ENCODE measurements around the gene PDS5B. TPM values are rescaled to one million over a fixed set of nuclear protein-coding genes. Genes with fewer than 3 reads are reported as not detected.

PDS5B gene
- total and polyA plus RNA-seq, 8 donors: 32.5 to 75.8 (median 69.5) TPM

DNA sequence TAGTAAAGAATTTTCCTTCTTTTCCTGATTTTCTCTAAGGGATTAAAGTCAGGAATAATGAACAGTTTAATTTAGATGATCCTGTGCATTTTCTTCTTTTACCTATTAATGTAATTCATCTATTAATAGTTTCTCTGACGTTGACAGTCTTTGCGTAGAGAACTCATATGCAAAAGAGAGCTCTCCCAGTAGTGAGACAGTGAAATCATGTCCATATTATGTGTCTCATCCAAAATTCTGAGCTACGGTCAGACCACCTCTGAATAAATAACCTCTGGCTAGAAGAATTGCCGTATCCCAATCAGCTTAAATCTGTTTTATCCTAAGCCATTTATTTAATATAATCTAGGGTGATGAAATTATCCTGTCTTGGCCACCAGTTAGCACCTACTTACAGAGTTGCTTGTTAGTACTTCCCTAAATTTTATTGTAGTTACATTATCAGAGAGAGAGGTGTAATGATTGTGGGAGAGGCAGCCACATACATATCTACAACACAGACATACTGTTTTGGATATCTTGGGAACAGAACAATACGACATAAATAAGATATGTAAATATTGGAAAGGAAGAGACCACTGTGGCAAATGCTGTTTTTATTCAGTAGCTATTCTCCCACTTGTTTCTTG, 30.7 kb downstream of the PDS5B start:
- Histone ChIP-seq H3K36me3 (no peaks in the 10 kb centered on the region), H3K4me1 (no peaks in the 10 kb centered on the region), H3K27me3 (no peaks in the 10 kb centered on the region), H3K4me3 (no peak overlapping the region), H3K9me3 (peaks cover 0 to 16% of the 10 kb centered on the region in 2 donors), H3K27ac (no peak overlapping the region)
- ATAC-seq (no peak), DNase-seq (no peak)
- intact Hi-C loops (cut with DNase I): no loop called here
- TF ChIP-seq, protein P1, sequence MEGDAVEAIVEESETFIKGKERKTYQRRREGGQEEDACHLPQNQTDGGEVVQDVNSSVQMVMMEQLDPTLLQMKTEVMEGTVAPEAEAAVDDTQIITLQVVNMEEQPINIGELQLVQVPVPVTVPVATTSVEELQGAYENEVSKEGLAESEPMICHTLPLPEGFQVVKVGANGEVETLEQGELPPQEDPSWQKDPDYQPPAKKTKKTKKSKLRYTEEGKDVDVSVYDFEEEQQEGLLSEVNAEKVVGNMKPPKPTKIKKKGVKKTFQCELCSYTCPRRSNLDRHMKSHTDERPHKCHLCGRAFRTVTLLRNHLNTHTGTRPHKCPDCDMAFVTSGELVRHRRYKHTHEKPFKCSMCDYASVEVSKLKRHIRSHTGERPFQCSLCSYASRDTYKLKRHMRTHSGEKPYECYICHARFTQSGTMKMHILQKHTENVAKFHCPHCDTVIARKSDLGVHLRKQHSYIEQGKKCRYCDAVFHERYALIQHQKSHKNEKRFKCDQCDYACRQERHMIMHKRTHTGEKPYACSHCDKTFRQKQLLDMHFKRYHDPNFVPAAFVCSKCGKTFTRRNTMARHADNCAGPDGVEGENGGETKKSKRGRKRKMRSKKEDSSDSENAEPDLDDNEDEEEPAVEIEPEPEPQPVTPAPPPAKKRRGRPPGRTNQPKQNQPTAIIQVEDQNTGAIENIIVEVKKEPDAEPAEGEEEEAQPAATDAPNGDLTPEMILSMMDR (IDR thresholded peaks at IDR 0.05): no peak

DNA sequence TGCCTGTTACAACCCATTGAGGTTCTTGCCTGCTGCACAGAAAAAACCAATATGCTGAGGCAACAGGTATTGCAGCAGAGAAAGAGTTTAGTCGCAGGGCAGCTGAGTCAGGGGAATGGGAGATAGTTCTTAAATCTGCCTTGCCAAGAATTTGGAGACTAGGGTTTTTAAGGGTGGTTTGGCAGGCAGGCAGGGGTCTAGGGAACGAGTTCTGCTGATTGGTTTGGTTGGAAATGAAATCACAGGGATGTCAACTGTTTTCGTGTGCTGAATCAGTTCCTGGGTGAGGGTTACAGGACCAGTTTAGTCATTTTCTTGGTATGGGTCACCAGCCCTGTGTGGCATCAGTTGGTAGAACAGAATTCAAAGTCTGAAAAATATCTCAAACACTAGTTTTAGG, 36.6 kb downstream of the PDS5B start:
- intact Hi-C loops (cut with DNase I): no loop called here
- Histone ChIP-seq H3K4me3 (no peak overlapping the region), H3K4me1 (peaks cover 0 to 14% of the 10 kb centered on the region in 2 donors), H3K27ac (no peak overlapping the region), H3K9me3 (peaks cover 0 to 29% of the 10 kb centered on the region in 2 donors), H3K36me3 (no peaks in the 10 kb centered on the region), H3K27me3 (no peaks in the 10 kb centered on the region)
- no peak for ATAC-seq
- TF ChIP-seq, protein P1 (IDR thresholded peaks at IDR 0.05): no peak
- DNase-seq: no peak

DNA sequence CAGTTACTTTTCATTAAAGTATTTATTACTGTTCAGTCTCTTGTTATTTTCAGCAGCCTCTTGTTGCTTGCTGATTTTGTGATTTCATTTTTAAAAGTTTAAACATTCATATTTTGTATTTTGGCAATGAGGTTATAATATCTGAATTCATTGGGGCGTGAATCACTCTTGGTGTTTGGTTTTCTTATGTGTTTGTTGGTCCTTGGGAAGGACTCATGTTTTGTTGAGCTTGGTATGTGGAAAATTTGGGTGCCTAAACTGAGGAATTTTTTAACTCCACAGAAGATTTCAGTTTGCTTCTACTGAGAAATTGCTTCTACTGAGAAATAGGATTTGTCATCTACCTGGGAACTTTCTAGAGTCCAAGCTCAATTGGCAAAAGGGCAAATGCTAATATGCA, 38.2 kb downstream of the PDS5B start:
- DNase-seq: no peak
- Histone ChIP-seq H3K36me3 (no peaks in the 10 kb centered on the region), H3K4me3 (no peak overlapping the region), H3K9me3 (peaks cover 0 to 29% of the 10 kb centered on the region in 2 donors), H3K27me3 (no peaks in the 10 kb centered on the region), H3K27ac (no peak overlapping the region), H3K4me1 (peaks cover 0 to 23% of the 10 kb centered on the region in 2 donors)
- ATAC-seq: no peak
- intact Hi-C loops (cut with DNase I): no loop called here
- TF ChIP-seq, protein P1 (IDR thresholded peaks at IDR 0.05): no peak

DNA sequence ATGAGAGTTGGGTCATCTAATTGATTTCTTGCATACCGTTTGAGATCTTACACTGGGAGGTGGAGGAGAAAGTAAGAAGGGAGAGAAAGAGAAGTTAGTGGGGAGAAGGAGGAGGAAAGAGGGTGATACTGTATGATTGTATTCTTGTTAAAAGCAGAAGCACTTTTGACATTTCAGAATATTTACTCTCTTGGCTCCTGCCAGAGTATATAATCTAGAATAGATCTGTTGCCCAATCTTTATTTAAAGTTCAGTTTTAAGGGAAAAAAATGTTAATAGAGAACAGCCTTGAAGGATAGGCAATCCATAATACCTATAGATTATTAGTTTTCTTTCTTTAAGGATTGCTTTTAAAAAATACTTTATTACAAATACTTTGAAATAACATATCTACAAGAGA, 41.5 kb downstream of the PDS5B start:
- peaks cover 0 to 32% of the 10 kb centered on the region in 2 donors for H3K4me1 ChIP-seq
- TF ChIP-seq, protein P1 (IDR thresholded peaks at IDR 0.05): no peak
- H3K4me3 ChIP-seq: no peak overlapping the region
- no peaks in the 10 kb centered on the region for H3K36me3 ChIP-seq
- intact Hi-C loops (cut with DNase I): no loop called here
- H3K9me3 ChIP-seq: peaks cover 0 to 5% of the 10 kb centered on the region in 2 donors
- H3K27ac ChIP-seq: no peak overlapping the region
- DNase-seq (no peak), ATAC-seq (no peak)
- H3K27me3 ChIP-seq: no peaks in the 10 kb centered on the region

DNA sequence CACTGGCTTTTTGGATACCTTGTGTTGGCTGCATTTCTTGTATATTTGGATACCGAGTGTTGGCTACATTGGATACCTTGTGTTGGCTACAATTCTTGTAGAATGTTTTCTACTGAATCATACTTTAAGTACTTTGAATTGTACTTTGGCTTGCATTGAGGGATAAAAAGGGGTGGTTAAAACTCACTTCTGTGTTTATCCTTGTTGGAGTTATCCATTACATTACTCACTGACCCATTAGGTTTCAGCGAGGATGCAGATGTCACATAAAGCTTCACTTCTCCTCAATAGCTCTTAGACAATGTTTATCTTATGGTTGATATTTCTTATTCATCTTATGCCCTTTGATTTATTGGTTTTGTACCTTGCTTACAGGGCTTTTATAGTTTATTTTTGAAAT, 43.1 kb downstream of the PDS5B start:
- no peak overlapping the region for H3K27ac ChIP-seq
- DNase-seq (no peak), ATAC-seq (no peak)
- intact Hi-C loops (cut with DNase I): no loop called here
- no peaks in the 10 kb centered on the region for H3K27me3 ChIP-seq
- H3K4me1 ChIP-seq: peaks cover 0 to 44% of the 10 kb centered on the region in 2 donors
- no peaks in the 10 kb centered on the region for H3K36me3 ChIP-seq
- TF ChIP-seq, protein P1 (IDR thresholded peaks at IDR 0.05): no peak
- H3K9me3 ChIP-seq: no peaks in the 10 kb centered on the region
- no peak overlapping the region for H3K4me3 ChIP-seq
